Fibroblast of mammary gland (primary cell): ENCODE measurements around the gene SLC9A8.

Experiments
- DNase-seq: peaks from one replicate; pipeline ENCODE4 v3.0.0-alpha.2; 2010; ENCODE audit warnings: low read depth
- H3K4me3 ChIP-seq: 2 replicates; pipeline ENCODE4 v1.5.1; 2011; ENCODE audit warnings: low read depth, mild to moderate bottlenecking, low read length, moderate library complexity; ENCODE audit not compliant: control insufficient read depth
- CTCF ChIP-seq: conservative IDR thresholded peaks from 2 replicates; pipeline ENCODE4 v1.5.1; 2011; ENCODE audit warnings: low read depth, low read length, inconsistent platforms; ENCODE audit not compliant: control insufficient read depth, insufficient read depth

The SLC9A8 gene

GRCh38 chr20:49901588-49901987, 89.0 kb downstream of the SLC9A8 start:
- TF ChIP-seq CTCF: no peak
- no peak overlapping the region for H3K4me3 ChIP-seq
- DNase-seq: no peak

- H3K4me3 ChIP-seq: no peak overlapping the region
- TF ChIP-seq CTCF: no peak
- no peak for DNase-seq
Measured at GRCh38 chr20:49904440-49905214, 92.0 kb downstream of the SLC9A8 start.

GRCh38 chr20:49905415-49906091, 92.9 kb downstream of the SLC9A8 start:
- TF ChIP-seq CTCF: no peak
- no peak for DNase-seq
- no peak overlapping the region for H3K4me3 ChIP-seq

GRCh38 chr20:49906101-49906604, 93.5 kb downstream of the SLC9A8 start:
- DNase-seq: no peak
- no peak overlapping the region for H3K4me3 ChIP-seq

GRCh38 chr20:49906615-49907154, 94.1 kb downstream of the SLC9A8 start:
- no peak overlapping the region for H3K4me3 ChIP-seq
- TF ChIP-seq CTCF: no peak
- no peak for DNase-seq

More at GRCh38 chr20:49906101-49906604, 93.5 kb downstream of the SLC9A8 start:
- no peak for TF ChIP-seq CTCF

GRCh38 chr20:49907405-49908257, 95.0 kb downstream of the SLC9A8 start:
- TF ChIP-seq CTCF: no peak
- H3K4me3 ChIP-seq: no peak overlapping the region
- DNase-seq: no peak
